GM23338 (cell line): ENCODE results near the gene NHLRC4. TPM values are rescaled to one million over a fixed set of nuclear protein-coding genes. Genes with fewer than 3 reads are reported as not detected.

Experiments used
- ATAC-seq: fragments of 200-7000 bp; cut with Tn5 transposase; 3 replicates; pipeline ENCODE4 v1.9.1; 2020
- DNase-seq: peaks from one replicate; pipeline ENCODE4 v3.0.0-alpha.2; 2015; ENCODE audit warnings: low spot score
- H2AFZ ChIP-seq: fragments of 200-600 bp; sonication (generic); 2 replicates; pipeline ENCODE4 v1.8.0; 2016; ENCODE audit warnings: antibody characterized with exemption, mild to moderate bottlenecking, moderate library complexity
- H3F3A ChIP-seq: fragments of 200-600 bp; sonication (generic); replicated peaks from 2 replicates; pipeline ENCODE4 v1.8.0; 2017; ENCODE audit warnings: antibody characterized with exemption, mixed run types, low read depth
- H3K27ac ChIP-seq: fragments of 200-600 bp; sonication (generic); 2 replicates; pipeline ENCODE4 v1.6.1; 2016; ENCODE audit warnings: low read depth
- H3K27me3 ChIP-seq: fragments of 200-600 bp; sonication (generic); 2 replicates; pipeline ENCODE4 v1.8.0; 2016; ENCODE audit warnings: mild to moderate bottlenecking, mixed run types, moderate library complexity; ENCODE audit not compliant: insufficient read depth
- H3K36me3 ChIP-seq: fragments of 200-600 bp; sonication (generic); 2 replicates; pipeline ENCODE4 v1.8.0; 2016; ENCODE audit warnings: mild to moderate bottlenecking; ENCODE audit not compliant: insufficient read depth
- H3K4me1 ChIP-seq: fragments of 200-600 bp; sonication (generic); 2 replicates; pipeline ENCODE4 v1.8.0; 2016; ENCODE audit warnings: mild to moderate bottlenecking, moderate library complexity; ENCODE audit not compliant: insufficient read depth
- H3K4me2 ChIP-seq: fragments of 200-600 bp; sonication (generic); 2 replicates; pipeline ENCODE4 v1.7.1; 2017; ENCODE audit warnings: mixed run types
- H3K4me3 ChIP-seq: fragments of 200-600 bp; sonication (generic); 2 replicates; pipeline ENCODE4 v1.6.1; 2016; ENCODE audit warnings: mixed run types
- H3K79me2 ChIP-seq: fragments of 200-600 bp; sonication (generic); replicated peaks from 2 replicates; pipeline ENCODE4 v1.8.0; 2017; ENCODE audit warnings: mild to moderate bottlenecking; ENCODE audit not compliant: insufficient read depth
- H3K9me2 ChIP-seq: fragments of 200-600 bp; sonication (generic); 2 replicates; pipeline ENCODE4 v1.8.0; 2017; ENCODE audit not compliant: insufficient read depth
- H4K20me1 ChIP-seq: fragments of 200-600 bp; sonication (generic); replicated peaks from 2 replicates; pipeline ENCODE4 v1.8.0; 2017; ENCODE audit warnings: mild to moderate bottlenecking; ENCODE audit not compliant: insufficient read depth
- H3K27ac Mint-ChIP-seq: 2 replicates; pipeline ENCODE4 v1.8.0; 2020; ENCODE audit warnings: inconsistent platforms, mild to moderate bottlenecking, moderate library complexity, mixed read lengths
- H3K27me3 Mint-ChIP-seq: 3 replicates; pipeline ENCODE4 v1.8.0; 2022; ENCODE audit warnings: low read depth, mild to moderate bottlenecking, moderate library complexity, mixed read lengths, inconsistent platforms; ENCODE audit not compliant: insufficient read depth, poor library complexity
- H3K36me3 Mint-ChIP-seq: 3 replicates; pipeline ENCODE4 v1.8.0; 2021; ENCODE audit warnings: low read depth, mild to moderate bottlenecking, inconsistent platforms, moderate library complexity, mixed read lengths
- H3K4me1 Mint-ChIP-seq: 3 replicates; pipeline ENCODE4 v1.8.0; 2020; ENCODE audit warnings: mild to moderate bottlenecking, inconsistent platforms, mixed read lengths
- H3K4me3 Mint-ChIP-seq: 3 replicates; pipeline ENCODE4 v1.8.0; 2021; ENCODE audit warnings: moderate library complexity, mild to moderate bottlenecking, inconsistent platforms, mixed read lengths
- H3K9me3 Mint-ChIP-seq: 3 replicates; pipeline ENCODE4 v1.8.0; 2020; ENCODE audit warnings: moderate library complexity, mild to moderate bottlenecking, inconsistent platforms, mixed read lengths
- CREB1 ChIP-seq: fragments of 250-450 bp; sonication (Bioruptor Pico); IDR thresholded peaks from 2 replicates; pipeline ENCODE4 v1.5.0; 2020; ENCODE audit warnings: low read depth, mild to moderate bottlenecking, moderate library complexity
- CTCF ChIP-seq, 2 experiments: fragments of 200-600 bp in 1 of 2; sonication (generic) in 1 of 2; conservative IDR thresholded peaks; 2 replicates each; pipeline versions ENCODE4 v1.5.1 to v1.6.1; 2016 to 2017; ENCODE audit warnings: antibody characterized with exemption in 2 of 2, low read depth in 2 of 2, mild to moderate bottlenecking in 2 of 2, moderate library complexity in 1 of 2
- ETS1 ChIP-seq: IDR thresholded peaks from 2 replicates; pipeline ENCODE4 v1.6.1; 2016; ENCODE audit warnings: antibody characterized with exemption
- EZH2 ChIP-seq: fragments of 200-600 bp; sonication (generic); IDR thresholded peaks from one replicate; pipeline ENCODE4 v1.8.0; 2017; ENCODE audit warnings: antibody characterized with exemption, mild to moderate bottlenecking, low read depth; ENCODE audit not compliant: unreplicated experiment
- EZH2phosphoT487 ChIP-seq: fragments of 200-600 bp; sonication (generic); IDR thresholded peaks from one replicate; pipeline ENCODE4 v1.8.1; 2018; ENCODE audit warnings: antibody characterized with exemption; ENCODE audit not compliant: unreplicated experiment
- JUNB ChIP-seq: IDR thresholded peaks from one replicate; pipeline ENCODE4 v1.6.1; 2016; ENCODE audit warnings: antibody characterized with exemption; ENCODE audit not compliant: unreplicated experiment
- NANOG ChIP-seq: IDR thresholded peaks from 2 replicates; pipeline ENCODE4 v1.6.1; 2016; ENCODE audit warnings: antibody characterized with exemption, borderline replicate concordance
- POLR2AphosphoS5 ChIP-seq: IDR thresholded peaks from 2 replicates; pipeline ENCODE4 v1.6.1; 2016; ENCODE audit warnings: antibody characterized with exemption, low read depth
- STAT1 ChIP-seq: IDR thresholded peaks from one replicate; pipeline ENCODE4 v1.6.1; 2016; ENCODE audit warnings: antibody characterized with exemption; ENCODE audit not compliant: unreplicated experiment
- ZNF114 ChIP-seq: fragments of 250-450 bp; sonication (Bioruptor Pico); IDR thresholded peaks from 2 replicates; pipeline ENCODE4 v1.5.0; 2020; ENCODE audit warnings: mild to moderate bottlenecking, moderate library complexity
- ZNF331 ChIP-seq: fragments of 250-450 bp; sonication (Bioruptor Pico); IDR thresholded peaks from 2 replicates; pipeline ENCODE4 v1.5.0; 2020; ENCODE audit warnings: low read depth, mild to moderate bottlenecking, moderate library complexity
- polyA plus RNA-seq: library from polyadenylated mRNA; unstranded; fragments of >200 nt; fragmentation: Nextera tagmentation; extraction: Ambion mirVana; gene quantifications from 2 replicates; pipeline ENCODE4 v1.2.1, GENCODE V29; 2016
- total RNA-seq: library from RNA; depleted of rRNA; stranded (reverse); fragments of >200 nt; shearing (Covaris generic); gene quantifications from 2 replicates; pipeline ENCODE4 v1.2.3, GENCODE V29; 2014
- TF ChIP-seq, protein P1 (sequence below): IDR thresholded peaks from one replicate; pipeline ENCODE4 v1.6.1; 2018; ENCODE audit warnings: antibody characterized with exemption; ENCODE audit not compliant: unreplicated experiment

The NHLRC4 gene
- total and polyA plus RNA-seq, 2 experiments from 2014 or later: 0.47 to 0.80 TPM

GRCh38 chr16:554297-554621, 12.5 kb upstream of the NHLRC4 start:
- Histone ChIP-seq H3K4me1 (no peaks in the 10 kb centered on the region; the same call in 1 of the 2 replicates), H3K4me3 (no peak overlapping the region), H2AFZ (no peak overlapping the region), H3K4me2 (no peak overlapping the region), H3K79me2 (no peaks in the 10 kb centered on the region), H3K27me3 (peaks cover 11% of the 10 kb centered on the region), H3K36me3 (no peaks in the 10 kb centered on the region), H3K27ac (peak overlapping the region; percentile 26; the same call in 1 of the 2 replicates), H4K20me1 (no peaks in the 10 kb centered on the region; the same call in 1 of the 2 replicates), H3K9me2 (no peaks in the 10 kb centered on the region), H3F3A (0 out of 2 replicates have a peak, but pooled peaks cover 3% of the 10 kb centered on the region)
- no peak for DNase-seq
- no peak overlapping the region; the same call in 2 of the 3 replicates for H3K4me3 Mint-ChIP-seq
- H3K27ac Mint-ChIP-seq: no peak overlapping the region
- TF ChIP-seq STAT1 (no peak), CREB1 (CRISPR knock-in tag) (no peak)
- TF ChIP-seq, protein P1, sequence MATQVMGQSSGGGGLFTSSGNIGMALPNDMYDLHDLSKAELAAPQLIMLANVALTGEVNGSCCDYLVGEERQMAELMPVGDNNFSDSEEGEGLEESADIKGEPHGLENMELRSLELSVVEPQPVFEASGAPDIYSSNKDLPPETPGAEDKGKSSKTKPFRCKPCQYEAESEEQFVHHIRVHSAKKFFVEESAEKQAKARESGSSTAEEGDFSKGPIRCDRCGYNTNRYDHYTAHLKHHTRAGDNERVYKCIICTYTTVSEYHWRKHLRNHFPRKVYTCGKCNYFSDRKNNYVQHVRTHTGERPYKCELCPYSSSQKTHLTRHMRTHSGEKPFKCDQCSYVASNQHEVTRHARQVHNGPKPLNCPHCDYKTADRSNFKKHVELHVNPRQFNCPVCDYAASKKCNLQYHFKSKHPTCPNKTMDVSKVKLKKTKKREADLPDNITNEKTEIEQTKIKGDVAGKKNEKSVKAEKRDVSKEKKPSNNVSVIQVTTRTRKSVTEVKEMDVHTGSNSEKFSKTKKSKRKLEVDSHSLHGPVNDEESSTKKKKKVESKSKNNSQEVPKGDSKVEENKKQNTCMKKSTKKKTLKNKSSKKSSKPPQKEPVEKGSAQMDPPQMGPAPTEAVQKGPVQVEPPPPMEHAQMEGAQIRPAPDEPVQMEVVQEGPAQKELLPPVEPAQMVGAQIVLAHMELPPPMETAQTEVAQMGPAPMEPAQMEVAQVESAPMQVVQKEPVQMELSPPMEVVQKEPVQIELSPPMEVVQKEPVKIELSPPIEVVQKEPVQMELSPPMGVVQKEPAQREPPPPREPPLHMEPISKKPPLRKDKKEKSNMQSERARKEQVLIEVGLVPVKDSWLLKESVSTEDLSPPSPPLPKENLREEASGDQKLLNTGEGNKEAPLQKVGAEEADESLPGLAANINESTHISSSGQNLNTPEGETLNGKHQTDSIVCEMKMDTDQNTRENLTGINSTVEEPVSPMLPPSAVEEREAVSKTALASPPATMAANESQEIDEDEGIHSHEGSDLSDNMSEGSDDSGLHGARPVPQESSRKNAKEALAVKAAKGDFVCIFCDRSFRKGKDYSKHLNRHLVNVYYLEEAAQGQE: no peak
- no peak for ATAC-seq
- H3K4me1 Mint-ChIP-seq: no peaks in the 10 kb centered on the region
- no peaks in the 10 kb centered on the region for H3K9me3 Mint-ChIP-seq
- peaks cover 3% of the 10 kb centered on the region; the same call in 1 of the 3 replicates for H3K36me3 Mint-ChIP-seq
- H3K27me3 Mint-ChIP-seq: peaks cover 8% of the 10 kb centered on the region

DNA sequence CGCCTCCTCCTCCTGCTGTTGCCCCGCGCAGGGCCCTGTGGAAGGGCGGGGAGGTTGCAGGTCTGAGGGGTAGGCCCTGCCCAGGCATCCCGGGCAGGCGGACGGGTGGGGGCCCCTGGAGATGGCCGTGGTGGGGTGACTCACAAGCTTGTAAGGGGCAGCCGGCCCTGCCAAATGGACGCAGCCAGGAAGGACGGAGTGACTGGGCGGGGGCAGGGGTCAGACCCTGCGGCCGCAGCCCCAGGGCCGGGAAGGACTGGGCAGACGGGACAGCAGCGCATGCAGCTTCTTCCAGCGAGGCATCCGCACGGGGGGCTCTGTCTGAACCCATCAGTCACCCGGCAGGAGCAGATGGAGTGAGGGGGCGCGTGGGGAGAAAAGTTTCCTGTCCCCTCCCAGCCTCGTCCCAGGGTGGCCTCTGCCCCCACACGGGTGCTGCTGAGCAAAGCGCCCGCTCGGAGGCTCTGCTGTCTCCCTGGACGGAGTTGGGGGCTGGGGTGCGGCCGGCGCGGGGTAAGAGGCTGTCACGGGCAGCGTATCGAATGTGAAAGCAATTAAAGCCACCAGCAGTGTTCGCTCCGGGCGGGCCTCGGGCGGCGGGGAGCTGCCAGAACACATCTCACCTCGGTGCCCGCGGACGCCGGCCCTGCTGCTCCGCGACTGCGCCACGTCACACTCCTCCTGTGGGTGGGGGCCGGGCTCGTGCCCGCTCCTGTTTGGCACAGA, 12.0 kb upstream of the NHLRC4 start:
- ATAC-seq: no peak
- Histone ChIP-seq H3K27ac (peak overlapping the region; percentile 26; the same call in 1 of the 2 replicates), H3K27me3 (peaks cover 17% of the 10 kb centered on the region), H3K79me2 (no peaks in the 10 kb centered on the region), H4K20me1 (no peaks in the 10 kb centered on the region; the same call in 1 of the 2 replicates), H3K4me1 (no peaks in the 10 kb centered on the region; the same call in 1 of the 2 replicates), H3K4me3 (no peak overlapping the region), H3K36me3 (no peaks in the 10 kb centered on the region), H3K4me2 (no peak overlapping the region), H3K9me2 (no peaks in the 10 kb centered on the region), H2AFZ (no peak overlapping the region), H3F3A (0 out of 2 replicates have a peak, but pooled peaks cover 3% of the 10 kb centered on the region)
- Mint-ChIP-seq H3K9me3 (no peaks in the 10 kb centered on the region), H3K4me1 (no peaks in the 10 kb centered on the region), H3K27ac (no peak overlapping the region), H3K27me3 (peaks cover 12% of the 10 kb centered on the region), H3K36me3 (peaks cover 3% of the 10 kb centered on the region; the same call in 1 of the 3 replicates), H3K4me3 (no peak overlapping the region)
- DNase-seq: no peak
- TF ChIP-seq EZH2: no peak
- TF ChIP-seq POLR2AphosphoS5: no peak
- TF ChIP-seq ETS1: no peak
- no peak for TF ChIP-seq JUNB
- TF ChIP-seq STAT1: no peak
- no peak for TF ChIP-seq CTCF (conservative IDR thresholded peaks at IDR 0.05; ENCODE audit: low read depth in 2 of 2)
- TF ChIP-seq, protein P1: no peak
- TF ChIP-seq NANOG: no peak
- no peak for TF ChIP-seq CREB1 (CRISPR knock-in tag)
- no peak for TF ChIP-seq ZNF331 (CRISPR knock-in tag)
- no peak for TF ChIP-seq EZH2phosphoT487
- TF ChIP-seq ZNF114 (CRISPR knock-in tag): no peak
